Measurements from ENCODE around the gene TRUB1. TPM values are rescaled to one million over a fixed set of nuclear protein-coding genes. Genes with fewer than 3 reads are reported as not detected.

The TRUB1 gene
- total RNA-seq, 1 experiment from 2014 or later: 30.0 TPM

DNA sequence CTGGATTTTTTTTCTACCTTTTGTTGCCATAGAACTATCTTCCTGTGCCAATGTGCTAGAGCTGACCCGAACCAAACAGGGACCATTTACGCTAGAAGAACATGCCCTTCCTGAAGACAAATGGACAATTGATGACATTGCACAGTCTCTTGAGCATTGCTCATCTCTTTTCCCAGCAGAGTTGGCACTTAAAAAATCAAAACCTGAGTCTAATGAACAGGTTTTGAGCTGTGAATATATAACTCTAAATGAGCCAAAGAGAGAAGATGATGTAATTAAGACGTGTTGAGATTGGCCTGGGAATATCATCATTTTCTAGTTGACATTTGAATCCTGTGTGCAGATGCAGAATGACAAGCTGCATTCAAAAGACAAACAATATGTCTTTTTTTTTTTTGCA lies 37.1 kb downstream of the TRUB1 start:
- DNase-seq (ENCODE audit: low spot score): no peak
- H3K9me3 ChIP-seq (ENCODE audit: low read depth, low read length, poor library complexity, severe bottlenecking): no peaks in the 10 kb centered on the region
- ChIA-PET CTCF (interaction anchor here (0.6 kb wide), 1 partner anchor 598 kb away, joined by 3 read pairs; no protein-coding TSS in a partner anchor), POLR2A (ENCODE audit: low non-redundant PET) (no interaction called here)
- intact Hi-C loops (cut with micrococcal nuclease; ENCODE audit: unreplicated experiment): no loop called here
- H3K4me1 ChIP-seq (ENCODE audit: insufficient read depth, low read length, poor library complexity, severe bottlenecking): no peaks in the 10 kb centered on the region
- no peak overlapping the region for H3K4me3 ChIP-seq (ENCODE audit: low read depth, low read length, poor library complexity, severe bottlenecking)
- TF ChIP-seq, protein P1, sequence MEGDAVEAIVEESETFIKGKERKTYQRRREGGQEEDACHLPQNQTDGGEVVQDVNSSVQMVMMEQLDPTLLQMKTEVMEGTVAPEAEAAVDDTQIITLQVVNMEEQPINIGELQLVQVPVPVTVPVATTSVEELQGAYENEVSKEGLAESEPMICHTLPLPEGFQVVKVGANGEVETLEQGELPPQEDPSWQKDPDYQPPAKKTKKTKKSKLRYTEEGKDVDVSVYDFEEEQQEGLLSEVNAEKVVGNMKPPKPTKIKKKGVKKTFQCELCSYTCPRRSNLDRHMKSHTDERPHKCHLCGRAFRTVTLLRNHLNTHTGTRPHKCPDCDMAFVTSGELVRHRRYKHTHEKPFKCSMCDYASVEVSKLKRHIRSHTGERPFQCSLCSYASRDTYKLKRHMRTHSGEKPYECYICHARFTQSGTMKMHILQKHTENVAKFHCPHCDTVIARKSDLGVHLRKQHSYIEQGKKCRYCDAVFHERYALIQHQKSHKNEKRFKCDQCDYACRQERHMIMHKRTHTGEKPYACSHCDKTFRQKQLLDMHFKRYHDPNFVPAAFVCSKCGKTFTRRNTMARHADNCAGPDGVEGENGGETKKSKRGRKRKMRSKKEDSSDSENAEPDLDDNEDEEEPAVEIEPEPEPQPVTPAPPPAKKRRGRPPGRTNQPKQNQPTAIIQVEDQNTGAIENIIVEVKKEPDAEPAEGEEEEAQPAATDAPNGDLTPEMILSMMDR (conservative IDR thresholded peaks at IDR 0.05; ENCODE audit: low read depth, low read length): no peak
- TF ChIP-seq EZH2 (IDR thresholded peaks at IDR 0.05; ENCODE audit: borderline replicate concordance, low read depth, low read length, poor library complexity, severe bottlenecking): no peak
- H3K27ac ChIP-seq (ENCODE audit: low read depth, low read length, poor library complexity, severe bottlenecking): no peak overlapping the region
- no TSS peak for BruUV-seq (replicated peaks)
- H3K36me3 ChIP-seq (ENCODE audit: insufficient read depth, low read length, poor library complexity, severe bottlenecking): no peaks in the 10 kb centered on the region
- H3K27me3 ChIP-seq (replicated peaks; ENCODE audit: insufficient read depth, low read depth, low read length, poor library complexity): no peaks in the 10 kb centered on the region

DNA sequence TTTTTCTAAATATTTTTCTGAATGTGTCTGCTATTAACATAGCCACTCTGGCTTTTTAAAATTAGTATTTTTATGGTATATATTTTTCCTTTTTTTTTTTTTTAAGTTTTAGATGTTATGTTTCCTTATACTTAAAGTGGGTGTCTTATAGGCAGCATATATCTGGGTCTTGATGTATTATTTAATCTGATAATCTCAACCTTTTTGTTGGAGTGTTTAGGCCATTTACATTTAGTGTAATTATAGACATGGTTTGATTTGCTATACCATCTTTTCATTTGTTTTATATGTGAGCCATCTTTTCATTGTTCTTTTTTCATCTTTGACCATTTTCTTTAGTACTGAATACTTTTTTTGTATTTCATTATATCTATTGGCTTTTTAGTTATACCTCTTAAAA lies 45.0 kb downstream of the TRUB1 start:
- POLR2A ChIA-PET (ENCODE audit: low non-redundant PET): no interaction called here
- intact Hi-C loops (cut with micrococcal nuclease; ENCODE audit: unreplicated experiment): no loop called here
- no peaks in the 10 kb centered on the region for H3K4me1 ChIP-seq (ENCODE audit: insufficient read depth, low read length, poor library complexity, severe bottlenecking)
- BruUV-seq (replicated peaks): no TSS peak
- TF ChIP-seq, protein P1 (conservative IDR thresholded peaks at IDR 0.05; ENCODE audit: low read depth, low read length): no peak
- TF ChIP-seq EZH2 (IDR thresholded peaks at IDR 0.05; ENCODE audit: borderline replicate concordance, low read depth, low read length, poor library complexity, severe bottlenecking): no peak
- no peak for DNase-seq (ENCODE audit: low spot score)
- H3K27ac ChIP-seq (ENCODE audit: low read depth, low read length, poor library complexity, severe bottlenecking): no peak overlapping the region
- no peak overlapping the region for H3K4me3 ChIP-seq (ENCODE audit: low read depth, low read length, poor library complexity, severe bottlenecking)
- H3K27me3 ChIP-seq (replicated peaks; ENCODE audit: insufficient read depth, low read depth, low read length, poor library complexity): no peaks in the 10 kb centered on the region
- CTCF ChIA-PET: no interaction called here
- no peaks in the 10 kb centered on the region for H3K36me3 ChIP-seq (ENCODE audit: insufficient read depth, low read length, poor library complexity, severe bottlenecking)
- H3K9me3 ChIP-seq (ENCODE audit: low read depth, low read length, poor library complexity, severe bottlenecking): peaks cover 9% of the 10 kb centered on the region

DNA sequence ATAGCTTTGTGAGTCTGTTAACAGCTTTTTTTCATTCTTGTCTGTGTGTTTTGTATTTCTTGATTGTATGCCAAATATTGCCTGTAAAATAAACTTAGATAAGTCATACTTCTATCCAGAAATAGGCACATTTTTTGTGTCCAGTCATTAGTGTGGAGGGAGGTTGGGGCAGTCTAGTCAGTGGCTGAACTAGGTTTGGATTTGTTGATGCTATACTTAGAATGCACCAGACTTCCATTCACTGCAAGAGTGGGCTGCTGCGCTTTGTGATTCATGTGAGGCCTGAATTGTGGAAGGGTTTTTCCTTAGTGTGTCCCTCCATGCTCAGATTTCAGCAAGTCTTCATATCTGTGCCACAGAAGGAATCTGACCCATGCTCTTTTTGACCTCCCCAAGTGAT lies 50.0 kb downstream of the TRUB1 start:
- no peak for TF ChIP-seq EZH2 (IDR thresholded peaks at IDR 0.05; ENCODE audit: borderline replicate concordance, low read depth, low read length, poor library complexity, severe bottlenecking)
- Histone ChIP-seq H3K27ac (ENCODE audit: low read depth, low read length, poor library complexity, severe bottlenecking) (no peak overlapping the region), H3K27me3 (replicated peaks; ENCODE audit: insufficient read depth, low read depth, low read length, poor library complexity) (no peaks in the 10 kb centered on the region), H3K4me3 (ENCODE audit: low read depth, low read length, poor library complexity, severe bottlenecking) (no peak overlapping the region), H3K36me3 (ENCODE audit: insufficient read depth, low read length, poor library complexity, severe bottlenecking) (no peaks in the 10 kb centered on the region), H3K4me1 (ENCODE audit: insufficient read depth, low read length, poor library complexity, severe bottlenecking) (no peaks in the 10 kb centered on the region), H3K9me3 (ENCODE audit: low read depth, low read length, poor library complexity, severe bottlenecking) (peaks cover 9% of the 10 kb centered on the region)
- no peak for DNase-seq (ENCODE audit: low spot score)
- BruUV-seq (replicated peaks): no TSS peak
- intact Hi-C loops (cut with micrococcal nuclease; ENCODE audit: unreplicated experiment): no loop called here
- ChIA-PET POLR2A (ENCODE audit: low non-redundant PET) (no interaction called here), CTCF (no interaction called here)

DNA sequence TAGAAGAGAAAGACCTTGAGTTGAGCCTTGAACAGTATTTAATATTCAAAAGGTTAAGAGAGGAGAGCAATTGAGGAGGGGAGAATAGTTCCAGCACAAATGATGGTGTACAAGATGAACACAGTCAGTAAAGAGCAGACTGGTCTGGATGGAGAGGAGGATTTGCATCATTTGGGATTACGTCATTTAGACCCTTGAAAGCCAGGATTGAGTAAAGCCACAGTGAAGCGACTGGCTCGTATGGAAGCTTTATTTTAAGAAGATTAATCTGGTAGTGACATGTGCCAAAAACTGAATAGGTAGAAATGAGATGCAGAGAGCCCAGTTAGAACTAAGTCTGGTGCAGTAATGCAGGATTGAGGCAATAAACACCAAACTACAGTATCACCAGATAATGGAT lies 52.6 kb downstream of the TRUB1 start:
- no TSS peak for BruUV-seq (replicated peaks)
- intact Hi-C loops (cut with micrococcal nuclease; ENCODE audit: unreplicated experiment): no loop called here
- no peaks in the 10 kb centered on the region for H3K27me3 ChIP-seq (replicated peaks; ENCODE audit: insufficient read depth, low read depth, low read length, poor library complexity)
- no peak for DNase-seq (ENCODE audit: low spot score)
- no peak overlapping the region for H3K27ac ChIP-seq (ENCODE audit: low read depth, low read length, poor library complexity, severe bottlenecking)
- no peak overlapping the region for H3K4me3 ChIP-seq (ENCODE audit: low read depth, low read length, poor library complexity, severe bottlenecking)
- TF ChIP-seq EZH2 (IDR thresholded peaks at IDR 0.05; ENCODE audit: borderline replicate concordance, low read depth, low read length, poor library complexity, severe bottlenecking): no peak
- peaks cover under 1% of the 10 kb centered on the region for H3K9me3 ChIP-seq (ENCODE audit: low read depth, low read length, poor library complexity, severe bottlenecking)
- H3K4me1 ChIP-seq (ENCODE audit: insufficient read depth, low read length, poor library complexity, severe bottlenecking): no peaks in the 10 kb centered on the region
- ChIA-PET POLR2A (ENCODE audit: low non-redundant PET) (no interaction called here), CTCF (no interaction called here)
- no peaks in the 10 kb centered on the region for H3K36me3 ChIP-seq (ENCODE audit: insufficient read depth, low read length, poor library complexity, severe bottlenecking)

Data from A673 (cell line).